ENCODE measurements around the gene MSI2.

Gene MSI2

GRCh38 chr17:57356153-57356718 is 99.9 kb downstream of the MSI2 start:
- peak overlapping the region; percentile 84 for H3K4me2 ChIP-seq (ENCODE audit: low read length)
- no peak overlapping the region for H3K4me3 ChIP-seq (ENCODE audit: low read length)
- H3K4me1 ChIP-seq (ENCODE audit: control insufficient read depth, insufficient read depth, low read length): peaks cover 24% of the 10 kb centered on the region
- no peaks in the 10 kb centered on the region for H3K27me3 ChIP-seq (ENCODE audit: control insufficient read depth, insufficient read depth, low read length)
- peaks cover 4% of the 10 kb centered on the region for H3K36me3 ChIP-seq (ENCODE audit: insufficient read depth, low read length)
- no peaks in the 10 kb centered on the region for H3K9me3 ChIP-seq (replicated peaks; ENCODE audit: low read length)
- peak overlapping the region; percentile 56 for H3K9ac ChIP-seq (ENCODE audit: low read depth, low read length)

GRCh38 chr17:57356719-57357391 is 100.5 kb downstream of the MSI2 start:
- peak overlapping the region; percentile 56 for H3K9ac ChIP-seq (ENCODE audit: low read depth, low read length)

GRCh38 chr17:57357392-57357784 is 101.1 kb downstream of the MSI2 start:
- H3K9me3 ChIP-seq (replicated peaks; ENCODE audit: low read length): no peaks in the 10 kb centered on the region
- H3K4me3 ChIP-seq (ENCODE audit: low read length): peak overlapping the region; percentile 58
- H3K27me3 ChIP-seq (ENCODE audit: control insufficient read depth, insufficient read depth, low read length): no peaks in the 10 kb centered on the region
- H3K4me1 ChIP-seq (ENCODE audit: control insufficient read depth, insufficient read depth, low read length): peaks cover 24% of the 10 kb centered on the region
- H3K9ac ChIP-seq (ENCODE audit: low read depth, low read length): peak overlapping the region; percentile 56
- H3K4me2 ChIP-seq (ENCODE audit: low read length): peak overlapping the region; percentile 84
- H3K36me3 ChIP-seq (ENCODE audit: insufficient read depth, low read length): peaks cover 4% of the 10 kb centered on the region

More at GRCh38 chr17:57356719-57357391, 100.5 kb downstream of the MSI2 start:
- Histone ChIP-seq H3K4me1 (ENCODE audit: control insufficient read depth, insufficient read depth, low read length) (peaks cover 24% of the 10 kb centered on the region), H3K4me2 (ENCODE audit: low read length) (peak overlapping the region; percentile 84), H3K27me3 (ENCODE audit: control insufficient read depth, insufficient read depth, low read length) (no peaks in the 10 kb centered on the region), H3K4me3 (ENCODE audit: low read length) (peak overlapping the region; percentile 58), H3K36me3 (ENCODE audit: insufficient read depth, low read length) (peaks cover 4% of the 10 kb centered on the region), H3K9me3 (replicated peaks; ENCODE audit: low read length) (no peaks in the 10 kb centered on the region)

GRCh38 chr17:57357830-57358430 is 101.6 kb downstream of the MSI2 start:
- Histone ChIP-seq H3K9me3 (replicated peaks; ENCODE audit: low read length) (no peaks in the 10 kb centered on the region), H3K4me1 (ENCODE audit: control insufficient read depth, insufficient read depth, low read length) (peaks cover 24% of the 10 kb centered on the region), H3K9ac (ENCODE audit: low read depth, low read length) (no peak overlapping the region), H3K36me3 (ENCODE audit: insufficient read depth, low read length) (peaks cover 4% of the 10 kb centered on the region), H3K4me2 (ENCODE audit: low read length) (no peak overlapping the region), H3K4me3 (ENCODE audit: low read length) (no peak overlapping the region), H3K27me3 (ENCODE audit: control insufficient read depth, insufficient read depth, low read length) (no peaks in the 10 kb centered on the region)

- H3K4me2 ChIP-seq (ENCODE audit: low read length): no peak overlapping the region
- no peak overlapping the region for H3K9ac ChIP-seq (ENCODE audit: low read depth, low read length)
- H3K27me3 ChIP-seq (ENCODE audit: control insufficient read depth, insufficient read depth, low read length): no peaks in the 10 kb centered on the region
- H3K4me1 ChIP-seq (ENCODE audit: control insufficient read depth, insufficient read depth, low read length): peaks cover 17% of the 10 kb centered on the region
- no peak overlapping the region for H3K4me3 ChIP-seq (ENCODE audit: low read length)
- peaks cover 3% of the 10 kb centered on the region for H3K36me3 ChIP-seq (ENCODE audit: insufficient read depth, low read length)
- H3K9me3 ChIP-seq (replicated peaks; ENCODE audit: low read length): no peaks in the 10 kb centered on the region
Observed at GRCh38 chr17:57360266-57360665, 103.9 kb downstream of the MSI2 start.

- Histone ChIP-seq H3K36me3 (ENCODE audit: insufficient read depth, low read length) (no peaks in the 10 kb centered on the region), H3K27me3 (ENCODE audit: control insufficient read depth, insufficient read depth, low read length) (no peaks in the 10 kb centered on the region), H3K9ac (ENCODE audit: low read depth, low read length) (no peak overlapping the region), H3K9me3 (replicated peaks; ENCODE audit: low read length) (no peaks in the 10 kb centered on the region), H3K4me2 (ENCODE audit: low read length) (no peak overlapping the region), H3K4me3 (ENCODE audit: low read length) (no peak overlapping the region), H3K4me1 (ENCODE audit: control insufficient read depth, insufficient read depth, low read length) (peaks cover 7% of the 10 kb centered on the region)
Observed at GRCh38 chr17:57362797-57363556, 106.7 kb downstream of the MSI2 start.

GRCh38 chr17:57363580-57363979 is 107.3 kb downstream of the MSI2 start:
- Histone ChIP-seq H3K27me3 (ENCODE audit: control insufficient read depth, insufficient read depth, low read length) (no peaks in the 10 kb centered on the region), H3K9me3 (replicated peaks; ENCODE audit: low read length) (no peaks in the 10 kb centered on the region), H3K9ac (ENCODE audit: low read depth, low read length) (no peak overlapping the region), H3K4me2 (ENCODE audit: low read length) (no peak overlapping the region), H3K36me3 (ENCODE audit: insufficient read depth, low read length) (no peaks in the 10 kb centered on the region), H3K4me3 (ENCODE audit: low read length) (no peak overlapping the region), H3K4me1 (ENCODE audit: control insufficient read depth, insufficient read depth, low read length) (peaks cover 7% of the 10 kb centered on the region)

GRCh38 chr17:57363998-57364643 is 107.8 kb downstream of the MSI2 start:
- peaks cover 12% of the 10 kb centered on the region for H3K4me1 ChIP-seq (ENCODE audit: control insufficient read depth, insufficient read depth, low read length)
- H3K36me3 ChIP-seq (ENCODE audit: insufficient read depth, low read length): no peaks in the 10 kb centered on the region
- H3K9ac ChIP-seq (ENCODE audit: low read depth, low read length): no peak overlapping the region

GRCh38 chr17:57365420-57365819 is 109.1 kb downstream of the MSI2 start:
- H3K9ac ChIP-seq (ENCODE audit: low read depth, low read length): no peak overlapping the region
- no peak overlapping the region for H3K4me3 ChIP-seq (ENCODE audit: low read length)
- no peaks in the 10 kb centered on the region for H3K9me3 ChIP-seq (replicated peaks; ENCODE audit: low read length)
- H3K27me3 ChIP-seq (ENCODE audit: control insufficient read depth, insufficient read depth, low read length): no peaks in the 10 kb centered on the region
- H3K4me1 ChIP-seq (ENCODE audit: control insufficient read depth, insufficient read depth, low read length): peaks cover 25% of the 10 kb centered on the region
- H3K36me3 ChIP-seq (ENCODE audit: insufficient read depth, low read length): no peaks in the 10 kb centered on the region
- H3K4me2 ChIP-seq (ENCODE audit: low read length): no peak overlapping the region

More at GRCh38 chr17:57363998-57364643, 107.8 kb downstream of the MSI2 start:
- Histone ChIP-seq H3K4me3 (ENCODE audit: low read length) (no peak overlapping the region), H3K4me2 (ENCODE audit: low read length) (no peak overlapping the region), H3K9me3 (replicated peaks; ENCODE audit: low read length) (no peaks in the 10 kb centered on the region), H3K27me3 (ENCODE audit: control insufficient read depth, insufficient read depth, low read length) (no peaks in the 10 kb centered on the region)

GRCh38 chr17:57366177-57366557 is 109.8 kb downstream of the MSI2 start:
- H3K4me3 ChIP-seq (ENCODE audit: low read length): no peak overlapping the region
- H3K27me3 ChIP-seq (ENCODE audit: control insufficient read depth, insufficient read depth, low read length): no peaks in the 10 kb centered on the region
- no peak overlapping the region for H3K4me2 ChIP-seq (ENCODE audit: low read length)
- no peaks in the 10 kb centered on the region for H3K9me3 ChIP-seq (replicated peaks; ENCODE audit: low read length)
- H3K4me1 ChIP-seq (ENCODE audit: control insufficient read depth, insufficient read depth, low read length): peaks cover 28% of the 10 kb centered on the region
- no peak overlapping the region for H3K9ac ChIP-seq (ENCODE audit: low read depth, low read length)
- H3K36me3 ChIP-seq (ENCODE audit: insufficient read depth, low read length): no peaks in the 10 kb centered on the region

All from skeletal muscle satellite cell (primary cell).